ENCODE data around the gene CAPZB.

Gene CAPZB

GRCh38 chr1:19289244-19289643 is 196.1 kb downstream of the CAPZB start:
- H3K4me1 Mint-ChIP-seq (ENCODE audit: low read depth), result peaks cover 8% of the 10 kb centered on the region

More at GRCh38 chr1:19289244-19289643, 196.1 kb downstream of the CAPZB start:
- H3K27me3 Mint-ChIP-seq, result peaks cover 19% of the 10 kb centered on the region
- peaks cover 3% of the 10 kb centered on the region for H3K9me3 Mint-ChIP-seq
- peaks cover 3% of the 10 kb centered on the region for H3K36me3 Mint-ChIP-seq (ENCODE audit: low read depth)
- H3K27ac Mint-ChIP-seq, result no peak overlapping the region
- peak overlapping the region; percentile 54 for H3K4me3 Mint-ChIP-seq

All from stimulated activated naive CD8-positive, alpha-beta T cell treated with anti-CD3 and anti-CD28 coated beads, Interleukin-15, Interleukin-2, amounts not matched to agents 100 ng/mL and 50 ng/mL, for 24 hours (primary cell).